ENCODE measurements around the gene P4HA2.

DNA sequence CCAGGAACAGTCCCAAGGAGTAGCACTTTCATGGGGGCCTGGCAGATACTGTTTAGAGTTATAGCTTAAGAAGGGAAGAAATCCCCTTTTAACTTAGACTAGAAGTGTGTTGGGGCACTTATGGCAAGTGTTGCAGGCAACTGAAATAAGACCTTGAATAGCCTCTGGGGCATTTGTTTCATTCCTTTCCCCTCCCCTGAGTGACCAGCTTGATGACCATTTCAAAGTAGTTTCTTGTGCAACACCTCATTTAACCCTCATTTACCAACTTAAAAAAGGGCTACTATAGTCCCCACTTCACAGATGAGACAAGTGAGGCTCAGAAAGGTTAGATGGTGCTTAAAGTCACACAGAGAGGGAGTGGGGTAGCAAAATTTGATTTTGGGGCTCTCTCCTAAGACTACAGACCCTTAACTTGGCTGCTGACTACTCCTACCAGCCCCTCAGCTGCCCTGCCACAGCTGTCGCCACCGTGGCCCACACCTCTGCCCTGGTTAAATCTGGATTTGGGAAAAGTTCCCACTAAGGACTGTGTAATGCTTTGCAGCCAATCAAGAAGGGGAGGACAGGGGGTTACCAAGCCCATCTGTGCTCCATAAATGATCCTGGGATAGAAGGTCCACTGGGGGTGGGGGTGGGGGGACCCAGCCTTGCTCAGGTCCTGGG, 35.4 kb upstream of the P4HA2 start:
- no peak for TF ChIP-seq POLR2A (IDR thresholded peaks at IDR 0.05)
- TF ChIP-seq, protein P1, sequence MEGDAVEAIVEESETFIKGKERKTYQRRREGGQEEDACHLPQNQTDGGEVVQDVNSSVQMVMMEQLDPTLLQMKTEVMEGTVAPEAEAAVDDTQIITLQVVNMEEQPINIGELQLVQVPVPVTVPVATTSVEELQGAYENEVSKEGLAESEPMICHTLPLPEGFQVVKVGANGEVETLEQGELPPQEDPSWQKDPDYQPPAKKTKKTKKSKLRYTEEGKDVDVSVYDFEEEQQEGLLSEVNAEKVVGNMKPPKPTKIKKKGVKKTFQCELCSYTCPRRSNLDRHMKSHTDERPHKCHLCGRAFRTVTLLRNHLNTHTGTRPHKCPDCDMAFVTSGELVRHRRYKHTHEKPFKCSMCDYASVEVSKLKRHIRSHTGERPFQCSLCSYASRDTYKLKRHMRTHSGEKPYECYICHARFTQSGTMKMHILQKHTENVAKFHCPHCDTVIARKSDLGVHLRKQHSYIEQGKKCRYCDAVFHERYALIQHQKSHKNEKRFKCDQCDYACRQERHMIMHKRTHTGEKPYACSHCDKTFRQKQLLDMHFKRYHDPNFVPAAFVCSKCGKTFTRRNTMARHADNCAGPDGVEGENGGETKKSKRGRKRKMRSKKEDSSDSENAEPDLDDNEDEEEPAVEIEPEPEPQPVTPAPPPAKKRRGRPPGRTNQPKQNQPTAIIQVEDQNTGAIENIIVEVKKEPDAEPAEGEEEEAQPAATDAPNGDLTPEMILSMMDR (IDR thresholded peaks at IDR 0.05) = no peak
- TF ChIP-seq POLR2AphosphoS5 (IDR thresholded peaks at IDR 0.05) = no peak
